Mesenteric fat pad (tissue), 1 donor: ENCODE data around the gene CNTNAP5. TPM values are rescaled to one million over a fixed set of nuclear protein-coding genes. Genes with fewer than 3 reads are reported as not detected.

Experiments used
- DNase-seq: peaks from one replicate; pipeline ENCODE4 v3.0.0-alpha.2; 2020; ENCODE audit warnings: low spot score
- long read RNA-seq: library from polyadenylated mRNA; unstranded; transcript quantifications from one replicate; pipeline ENCODE4 v2.0.0, GENCODE V29; 2020
- total RNA-seq: library from RNA; stranded (reverse); fragmentation: NEBNext Ultra II Directional; extraction: Animal tissue kit (Norgen Biotek cat#: 25700); gene quantifications from one replicate; pipeline ENCODE4 v1.2.1, GENCODE V29; 2021
- donor health status: DM: yes; HTN: yes; CAD: no.

Gene CNTNAP5
- not detected for total RNA-seq
- long read RNA-seq, result 0 reads

- DNase-seq, result no peak
Measured at GRCh38 chr2:124025171-124025580, at the start of gene CNTNAP5. TSS of gene CNTNAP5 (plus strand) at chr2:124025287. CDS start at chr2:124025651, 364 bp downstream.

GRCh38 chr2:123976054-123976648 is 48.9 kb upstream of the CNTNAP5 start:
- no peak for DNase-seq

GRCh38 chr2:123993728-123994323 is 31.3 kb upstream of the CNTNAP5 start:
- no peak for DNase-seq

- no peak for DNase-seq
Measured at GRCh38 chr2:123999681-124000080, 25.4 kb upstream of the CNTNAP5 start.

DNA sequence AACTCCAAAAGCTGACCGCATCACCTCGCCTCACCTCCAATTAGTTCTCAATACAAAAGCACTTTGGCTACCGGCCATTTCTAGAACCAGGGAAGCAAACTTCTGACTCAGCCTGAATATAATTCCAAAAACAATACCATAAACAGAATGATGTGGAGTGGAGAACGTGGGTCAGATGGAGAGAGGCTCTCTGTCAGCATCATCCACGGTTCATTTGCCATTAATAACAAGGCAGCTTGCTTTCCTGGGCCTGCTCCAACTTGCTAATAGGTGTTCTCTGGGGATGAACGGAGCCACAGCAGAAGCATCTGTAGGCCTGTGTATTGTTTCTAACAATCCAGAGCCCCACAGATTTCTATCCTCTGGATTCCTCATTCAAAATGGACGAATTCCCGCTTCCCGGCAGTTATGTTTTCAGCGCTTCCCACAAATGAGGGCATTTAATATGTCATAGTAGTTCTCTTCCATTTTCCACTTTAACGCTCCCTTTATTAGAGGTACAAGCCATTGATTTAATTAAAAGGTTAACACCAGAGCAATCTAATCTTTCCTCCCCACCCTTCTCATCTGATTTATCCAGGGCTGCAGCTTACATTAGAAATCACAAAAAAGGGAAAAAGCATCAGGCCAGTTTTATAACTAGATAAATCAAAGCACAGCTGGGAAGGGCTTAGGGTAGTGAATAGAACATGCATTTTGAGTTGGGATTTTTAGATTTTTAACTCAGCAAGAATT is 23.2 kb upstream of the CNTNAP5 start:
- DNase-seq, result no peak

- no peak for DNase-seq
Measured at GRCh38 chr2:124018890-124019289, 6.2 kb upstream of the CNTNAP5 start.

DNA sequence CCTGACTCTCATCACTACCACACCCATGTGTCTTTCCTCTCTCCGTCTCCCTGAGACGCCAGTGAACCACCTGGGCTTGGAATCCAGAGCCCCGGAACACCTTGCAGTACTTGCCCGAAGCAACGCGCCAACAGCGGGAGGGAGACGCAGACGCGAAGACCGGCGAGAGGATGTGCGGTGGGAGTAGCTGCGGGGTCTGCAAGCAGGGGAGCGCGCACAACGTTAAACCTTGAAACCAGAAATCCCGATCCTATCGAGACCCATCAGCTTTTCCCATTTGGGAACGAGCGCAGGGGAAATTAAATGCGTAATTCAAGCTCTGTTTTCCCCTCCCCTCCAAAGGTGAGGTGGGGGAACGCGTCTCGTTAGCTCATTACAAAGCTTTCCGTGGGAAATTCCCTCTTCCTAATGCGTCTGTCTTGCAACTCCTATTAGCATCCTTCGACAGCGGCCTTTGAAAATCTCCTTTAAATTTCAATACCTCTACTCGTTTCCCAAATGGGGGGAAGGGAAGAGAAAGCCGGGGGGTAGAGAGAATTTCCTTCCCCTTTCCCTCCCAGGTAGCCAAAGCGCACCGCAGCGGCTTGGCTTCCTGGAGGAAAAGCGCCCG is 421 bp upstream of the CNTNAP5 start:
- no peak for DNase-seq

DNA sequence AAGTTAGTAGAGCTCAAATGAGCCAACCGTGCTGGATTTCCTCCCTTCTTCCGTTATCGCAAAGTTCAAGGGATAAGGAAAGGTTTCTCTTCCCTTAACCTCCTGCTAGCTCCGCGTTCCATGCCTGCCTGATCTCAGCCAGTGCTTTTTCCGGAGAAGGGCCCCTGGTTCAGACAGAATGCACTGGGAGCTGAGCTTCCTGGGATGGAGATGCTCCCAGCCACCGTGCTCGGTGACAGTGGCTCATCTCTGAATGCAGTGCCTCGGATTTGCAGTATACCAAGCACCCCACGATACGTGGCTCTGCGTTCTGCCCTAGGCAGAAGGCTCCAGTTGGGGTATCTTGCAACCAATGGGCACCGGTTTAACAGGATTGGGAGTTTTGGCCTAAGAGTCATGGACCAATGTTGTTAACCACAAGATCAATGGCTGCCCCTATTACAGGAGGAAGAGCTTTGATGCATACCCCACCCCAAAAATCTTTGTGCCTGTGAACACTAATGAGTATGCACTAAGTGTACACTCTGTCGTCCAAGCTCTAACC is 876 bp downstream of the CNTNAP5 start:
- no peak for DNase-seq

- no peak for DNase-seq
Measured at GRCh38 chr2:124026503-124026902, 1.4 kb downstream of the CNTNAP5 start.

DNA sequence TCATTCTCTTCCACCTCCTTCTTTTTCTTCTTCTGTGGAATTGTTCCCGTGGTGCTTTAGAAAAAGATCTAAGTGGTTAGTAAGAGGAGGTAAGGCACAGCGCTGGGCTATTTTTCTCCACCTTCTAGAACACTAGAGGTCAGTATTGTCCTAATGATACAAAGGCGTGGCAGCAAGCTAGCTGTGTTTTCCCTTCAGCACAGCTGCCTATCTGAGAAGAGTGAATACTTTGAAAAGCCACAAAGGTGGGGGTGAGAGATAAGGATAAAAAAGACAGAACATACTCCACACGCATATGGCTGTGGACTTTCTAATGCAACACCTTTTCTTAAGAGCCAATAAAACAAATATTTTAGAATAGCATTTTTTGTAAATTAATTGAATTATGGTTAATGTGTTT is 2.1 kb downstream of the CNTNAP5 start:
- no peak for DNase-seq

GRCh38 chr2:124032799-124033198 is 7.7 kb downstream of the CNTNAP5 start:
- no peak for DNase-seq

DNA sequence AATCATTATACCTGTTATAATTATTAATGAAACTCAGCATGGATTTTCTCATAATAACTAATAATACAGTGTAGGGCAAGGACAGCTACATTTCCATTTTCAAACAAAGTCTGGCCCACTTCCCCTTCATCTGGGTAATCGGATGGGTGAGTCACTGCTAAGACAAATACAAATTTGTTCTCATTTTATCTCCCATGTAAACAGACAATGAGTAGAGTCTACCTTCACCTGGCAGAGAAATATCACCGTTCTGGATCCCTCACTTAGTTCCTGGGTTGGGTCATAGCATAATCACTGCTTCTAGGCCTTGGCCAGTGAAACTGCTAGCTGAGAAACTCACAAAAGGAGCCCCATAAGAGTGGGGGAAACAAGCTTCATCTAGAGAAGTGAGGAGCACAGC is 9.2 kb downstream of the CNTNAP5 start:
- no peak for DNase-seq

DNA sequence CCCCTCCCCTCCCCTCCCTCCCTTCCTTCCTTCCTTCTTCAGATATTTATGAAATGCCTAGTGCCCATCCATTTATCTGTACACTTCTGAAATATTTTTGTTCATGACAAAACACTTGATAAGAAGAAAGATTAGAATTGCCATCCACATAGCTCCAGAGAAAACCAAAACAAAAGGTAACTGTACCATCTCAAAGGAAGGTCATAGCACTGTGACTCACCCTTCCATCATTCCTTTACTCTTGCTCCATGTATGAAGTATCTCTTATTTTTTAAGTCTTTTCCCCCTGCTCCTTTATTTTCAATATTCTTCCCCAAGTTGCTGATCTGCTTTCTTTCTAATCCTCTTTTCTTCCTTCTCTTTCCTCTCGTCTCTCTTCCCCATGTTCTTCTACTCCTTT is 9.9 kb downstream of the CNTNAP5 start:
- DNase-seq, result no peak

- no peak for DNase-seq
Measured at GRCh38 chr2:124039032-124039431, 13.9 kb downstream of the CNTNAP5 start.

GRCh38 chr2:124039762-124040291 is 14.7 kb downstream of the CNTNAP5 start:
- no peak for DNase-seq

GRCh38 chr2:124045894-124046293 is 20.8 kb downstream of the CNTNAP5 start:
- DNase-seq, result no peak

GRCh38 chr2:124046332-124046731 is 21.2 kb downstream of the CNTNAP5 start:
- no peak for DNase-seq

DNA sequence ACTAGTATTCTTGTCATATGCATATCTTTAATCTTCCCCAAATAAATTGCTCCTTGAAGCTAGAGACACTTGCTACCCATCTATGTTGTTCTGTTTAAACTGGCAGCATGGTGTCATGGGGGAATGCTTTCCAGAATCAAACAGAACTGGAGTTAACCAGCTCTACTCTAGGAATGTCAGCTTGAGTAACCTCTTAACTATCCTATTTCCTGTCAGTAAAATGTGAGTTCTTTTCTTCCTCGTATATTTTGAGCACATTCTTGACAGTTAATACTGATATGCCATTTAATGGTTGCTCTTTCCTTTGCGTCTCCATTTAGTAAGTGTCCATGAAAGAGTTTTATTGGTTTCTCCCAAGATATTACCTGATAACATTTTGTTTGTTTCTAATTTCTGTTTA is 23.0 kb downstream of the CNTNAP5 start:
- DNase-seq, result no peak

DNA sequence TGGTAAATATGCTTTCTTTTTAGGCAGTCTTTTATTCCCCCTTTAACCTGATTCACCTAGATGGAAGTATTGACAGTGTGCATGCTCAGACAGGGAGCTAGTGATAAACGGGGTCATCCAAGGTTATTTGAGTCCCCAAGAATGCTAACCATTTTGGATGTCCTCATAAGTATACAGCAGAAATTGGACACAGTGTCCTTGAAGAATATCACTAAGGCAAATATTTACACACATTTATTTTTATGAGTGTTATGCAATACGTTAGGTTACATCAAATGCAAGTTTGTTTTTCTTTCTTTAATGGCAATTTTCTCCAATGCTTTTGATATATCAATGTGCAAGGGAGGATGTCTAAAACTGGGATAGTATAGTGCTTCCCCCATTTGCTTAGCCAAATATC is 23.6 kb downstream of the CNTNAP5 start:
- no peak for DNase-seq

DNA sequence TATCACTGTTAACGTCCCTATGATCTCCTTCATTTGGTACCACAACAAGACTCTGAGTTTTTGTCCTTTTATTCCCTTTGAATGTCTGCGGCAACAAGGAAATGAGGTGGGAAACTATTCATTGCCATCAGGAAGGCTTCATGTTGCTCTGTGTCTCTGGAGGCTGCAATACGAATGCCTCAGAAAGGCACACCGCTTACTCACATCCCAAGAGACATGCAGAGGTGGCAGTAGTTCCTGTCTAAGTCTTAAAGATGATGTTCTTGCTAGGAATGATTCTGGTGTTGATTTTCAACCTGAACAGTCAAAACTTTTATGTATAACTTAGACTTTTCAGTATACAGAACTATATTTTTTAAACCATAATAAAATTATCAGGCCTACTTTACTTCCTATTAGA is 24.0 kb downstream of the CNTNAP5 start:
- no peak for DNase-seq

DNA sequence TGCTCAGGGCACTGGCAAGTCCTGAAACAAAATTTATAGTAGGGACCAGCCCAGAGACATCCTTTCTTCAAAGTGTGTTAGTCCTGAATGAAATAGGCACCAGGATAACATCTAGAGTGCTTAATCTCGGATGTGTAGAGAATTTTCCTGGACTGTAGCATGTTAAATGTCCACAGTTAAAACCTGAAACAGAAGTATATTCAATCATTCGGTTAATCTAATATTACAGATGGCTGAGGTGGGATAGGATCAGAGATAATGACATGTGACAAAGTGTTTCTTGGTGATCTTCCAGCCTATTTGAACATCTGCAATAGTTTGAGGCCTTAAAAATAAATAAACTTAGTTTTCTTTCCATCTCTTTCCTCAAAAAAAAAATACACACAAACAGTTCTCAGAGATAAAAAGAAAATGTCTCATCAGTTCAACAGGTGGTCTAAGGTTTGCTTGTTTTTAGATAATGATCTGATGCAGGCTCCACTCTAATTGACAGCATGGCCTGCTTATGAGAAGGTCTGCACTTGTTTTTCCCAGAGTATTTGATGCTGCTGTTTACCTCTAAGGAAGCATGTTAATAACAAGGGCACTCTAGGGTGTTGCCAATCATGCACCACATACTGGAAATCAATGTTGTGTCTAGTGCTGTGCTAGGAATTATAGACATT is 25.9 kb downstream of the CNTNAP5 start:
- DNase-seq, result no peak
